ENCODE measurements around the gene RNF8.

The RNF8 gene

GRCh38 chr6:37362101-37362828 lies 8.5 kb downstream of the RNF8 start:
- DNase-seq, result no peak

- no peak for DNase-seq
Observed at GRCh38 chr6:37365791-37366190, 12.0 kb downstream of the RNF8 start.

GRCh38 chr6:37366910-37367309 lies 13.1 kb downstream of the RNF8 start:
- DNase-seq, result no peak

- DNase-seq, result no peak
Observed at GRCh38 chr6:37368961-37369320, 15.2 kb downstream of the RNF8 start.

GRCh38 chr6:37369321-37370201 lies 15.8 kb downstream of the RNF8 start:
- DNase-seq, result no peak

- DNase-seq, result no peak
Observed at GRCh38 chr6:37371154-37372083, 17.6 kb downstream of the RNF8 start.

- DNase-seq, result no peak
Observed at GRCh38 chr6:37372116-37372515, 18.3 kb downstream of the RNF8 start.

- no peak for DNase-seq
Observed at GRCh38 chr6:37373822-37374471, 20.2 kb downstream of the RNF8 start.

- DNase-seq, result no peak
Observed at GRCh38 chr6:37375376-37375775, 21.6 kb downstream of the RNF8 start.

- DNase-seq, result no peak
Observed at GRCh38 chr6:37376078-37376743, 22.4 kb downstream of the RNF8 start.

- DNase-seq, result no peak
Observed at GRCh38 chr6:37381579-37381978, 27.8 kb downstream of the RNF8 start.

GRCh38 chr6:37382994-37383765 lies 29.4 kb downstream of the RNF8 start:
- DNase-seq, result no peak

GRCh38 chr6:37388578-37388977 lies 34.8 kb downstream of the RNF8 start:
- DNase-seq, result no peak

- DNase-seq, result no peak
Observed at GRCh38 chr6:37389857-37390256, 36.1 kb downstream of the RNF8 start.

- DNase-seq, result no peak
Observed at GRCh38 chr6:37391120-37391519, 37.3 kb downstream of the RNF8 start.

GRCh38 chr6:37392821-37393220 lies 39.0 kb downstream of the RNF8 start:
- no peak for DNase-seq

- no peak for DNase-seq
Observed at GRCh38 chr6:37393381-37393929, 39.7 kb downstream of the RNF8 start.

GRCh38 chr6:37396571-37397180 lies 42.9 kb downstream of the RNF8 start:
- no peak for DNase-seq

- no peak for DNase-seq
Observed at GRCh38 chr6:37399131-37399530, 45.3 kb downstream of the RNF8 start.

- no peak for DNase-seq
Observed at GRCh38 chr6:37399795-37400490, 46.2 kb downstream of the RNF8 start.

Measured in activated CD8-positive, alpha-beta memory T cell treated with anti-CD3 and anti-CD28 coated beads, Interleukin-2, amount 50 U/mL, for 4 hours (primary cell).